ENCODE data around the gene SNTB2. TPM values are rescaled to one million over a fixed set of nuclear protein-coding genes. Genes with fewer than 3 reads are reported as not detected.

The SNTB2 gene
- total and polyA plus RNA-seq, 2 of the 13 experiments (the other 11 are each of a cell fraction or from before 2014, with no cell fraction given) = 11.5 to 19.2 TPM

- TF ChIP-seq, protein P1, sequence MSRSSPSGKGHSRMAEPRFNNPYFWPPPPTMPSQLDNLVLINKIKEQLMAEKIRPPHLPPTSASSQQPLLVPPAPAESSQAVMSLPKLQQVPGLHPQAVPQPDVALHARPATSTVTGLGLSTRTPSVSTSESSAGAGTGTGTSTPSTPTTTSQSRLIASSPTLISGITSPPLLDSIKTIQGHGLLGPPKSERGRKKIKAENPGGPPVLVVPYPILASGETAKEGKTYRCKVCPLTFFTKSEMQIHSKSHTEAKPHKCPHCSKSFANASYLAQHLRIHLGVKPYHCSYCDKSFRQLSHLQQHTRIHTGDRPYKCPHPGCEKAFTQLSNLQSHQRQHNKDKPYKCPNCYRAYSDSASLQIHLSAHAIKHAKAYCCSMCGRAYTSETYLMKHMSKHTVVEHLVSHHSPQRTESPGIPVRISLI (CRISPR knock-in tag; IDR thresholded peaks at IDR 0.05; ENCODE audit: borderline replicate concordance) = peak; percentile 78
- no peak for TF ChIP-seq ARID2 (CRISPR knock-in tag; IDR thresholded peaks at IDR 0.05; ENCODE audit: borderline replicate concordance)
- TF ChIP-seq, protein P2, sequence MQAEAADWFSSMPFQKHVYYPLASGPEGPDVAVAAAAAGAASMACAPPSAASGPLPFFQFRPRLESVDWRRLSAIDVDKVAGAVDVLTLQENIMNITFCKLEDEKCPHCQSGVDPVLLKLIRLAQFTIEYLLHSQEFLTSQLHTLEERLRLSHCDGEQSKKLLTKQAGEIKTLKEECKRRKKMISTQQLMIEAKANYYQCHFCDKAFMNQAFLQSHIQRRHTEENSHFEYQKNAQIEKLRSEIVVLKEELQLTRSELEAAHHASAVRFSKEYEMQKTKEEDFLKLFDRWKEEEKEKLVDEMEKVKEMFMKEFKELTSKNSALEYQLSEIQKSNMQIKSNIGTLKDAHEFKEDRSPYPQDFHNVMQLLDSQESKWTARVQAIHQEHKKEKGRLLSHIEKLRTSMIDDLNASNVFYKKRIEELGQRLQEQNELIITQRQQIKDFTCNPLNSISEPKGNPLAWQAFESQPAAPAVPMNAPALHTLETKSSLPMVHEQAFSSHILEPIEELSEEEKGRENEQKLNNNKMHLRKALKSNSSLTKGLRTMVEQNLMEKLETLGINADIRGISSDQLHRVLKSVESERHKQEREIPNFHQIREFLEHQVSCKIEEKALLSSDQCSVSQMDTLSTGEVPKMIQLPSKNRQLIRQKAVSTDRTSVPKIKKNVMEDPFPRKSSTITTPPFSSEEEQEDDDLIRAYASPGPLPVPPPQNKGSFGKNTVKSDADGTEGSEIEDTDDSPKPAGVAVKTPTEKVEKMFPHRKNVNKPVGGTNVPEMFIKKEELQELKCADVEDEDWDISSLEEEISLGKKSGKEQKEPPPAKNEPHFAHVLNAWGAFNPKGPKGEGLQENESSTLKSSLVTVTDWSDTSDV (CRISPR knock-in tag; IDR thresholded peaks at IDR 0.05) = 0 out of 2 replicates have a peak, but pooled peaks have one; percentile 9
- TF ChIP-seq ZNF160 (CRISPR knock-in tag; IDR thresholded peaks at IDR 0.05) = no peak
- no peak for TF ChIP-seq ZNF18 (CRISPR knock-in tag; IDR thresholded peaks at IDR 0.05; ENCODE audit: insufficient replicate concordance)
- peak; percentile 44 for TF ChIP-seq ZNF800 (CRISPR knock-in tag; IDR thresholded peaks at IDR 0.05)
- no peak for TF ChIP-seq SMYD3 (CRISPR knock-in tag; IDR thresholded peaks at IDR 0.05)
- TF ChIP-seq, protein P3, sequence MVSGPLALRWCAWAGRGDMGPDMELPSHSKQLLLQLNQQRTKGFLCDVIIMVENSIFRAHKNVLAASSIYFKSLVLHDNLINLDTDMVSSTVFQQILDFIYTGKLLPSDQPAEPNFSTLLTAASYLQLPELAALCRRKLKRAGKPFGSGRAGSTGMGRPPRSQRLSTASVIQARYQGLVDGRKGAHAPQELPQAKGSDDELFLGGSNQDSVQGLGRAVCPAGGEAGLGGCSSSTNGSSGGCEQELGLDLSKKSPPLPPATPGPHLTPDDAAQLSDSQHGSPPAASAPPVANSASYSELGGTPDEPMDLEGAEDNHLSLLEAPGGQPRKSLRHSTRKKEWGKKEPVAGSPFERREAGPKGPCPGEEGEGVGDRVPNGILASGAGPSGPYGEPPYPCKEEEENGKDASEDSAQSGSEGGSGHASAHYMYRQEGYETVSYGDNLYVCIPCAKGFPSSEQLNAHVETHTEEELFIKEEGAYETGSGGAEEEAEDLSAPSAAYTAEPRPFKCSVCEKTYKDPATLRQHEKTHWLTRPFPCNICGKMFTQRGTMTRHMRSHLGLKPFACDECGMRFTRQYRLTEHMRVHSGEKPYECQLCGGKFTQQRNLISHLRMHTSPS (CRISPR knock-in tag; IDR thresholded peaks at IDR 0.05; ENCODE audit: low read depth) = no peak
- no peak for TF ChIP-seq ZNF816 (CRISPR knock-in tag; IDR thresholded peaks at IDR 0.05; ENCODE audit: borderline replicate concordance)
- no peak for TF ChIP-seq ZNF234 (CRISPR knock-in tag; conservative IDR thresholded peaks at IDR 0.05)
- TF ChIP-seq JARID2 (CRISPR knock-in tag; IDR thresholded peaks at IDR 0.05; ENCODE audit: insufficient replicate concordance) = no peak
- TF ChIP-seq ZNF564 (CRISPR knock-in tag; IDR thresholded peaks at IDR 0.05) = peak; percentile 65
- no peak for TF ChIP-seq ELF3 (CRISPR knock-in tag; IDR thresholded peaks at IDR 0.05)
- no peak for TF ChIP-seq NFYC (CRISPR knock-in tag; IDR thresholded peaks at IDR 0.05)
- TF ChIP-seq, protein P4, sequence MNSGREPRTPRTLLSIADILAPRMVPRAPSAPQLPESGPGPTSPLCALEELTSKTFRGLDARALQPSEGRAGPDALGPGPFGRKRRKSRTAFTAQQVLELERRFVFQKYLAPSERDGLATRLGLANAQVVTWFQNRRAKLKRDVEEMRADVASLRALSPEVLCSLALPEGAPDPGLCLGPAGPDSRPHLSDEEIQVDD (CRISPR knock-in tag; IDR thresholded peaks at IDR 0.05; ENCODE audit: borderline replicate concordance) = no peak
Observed at GRCh38 chr16:69187446-69188235, 677 bp downstream of the SNTB2 start (continued).
